ENCODE data around the gene PKP3.
"Not testable (repeated sequence)": the region's sequence is repeated elsewhere in the genome, so short reads cannot be mapped to it uniquely, and the experiment has no call there.

The PKP3 gene

GRCh38 chr11:434496-434895 lies 40.5 kb downstream of the PKP3 start:
- DNase-seq (ENCODE audit: low read depth) = no peak
- no peak for TF ChIP-seq CTCF (IDR thresholded peaks at IDR 0.05; ENCODE audit: low read length, missing control alignments)
- no peak overlapping the region for H3K4me3 ChIP-seq (replicated peaks; ENCODE audit: low read depth, low read length)

GRCh38 chr11:434999-435740 lies 41.2 kb downstream of the PKP3 start:
- not testable (repeated sequence) for DNase-seq (ENCODE audit: low read depth); H3K4me3 ChIP-seq (replicated peaks; ENCODE audit: low read depth, low read length)

GRCh38 chr11:437228-437870 lies 43.3 kb downstream of the PKP3 start:
- no peak for TF ChIP-seq CTCF (IDR thresholded peaks at IDR 0.05; ENCODE audit: low read length, missing control alignments)
- H3K4me3 ChIP-seq (replicated peaks; ENCODE audit: low read depth, low read length) = no peak overlapping the region
- no peak for DNase-seq (ENCODE audit: low read depth)

GRCh38 chr11:438101-438844 lies 44.3 kb downstream of the PKP3 start:
- TF ChIP-seq CTCF (IDR thresholded peaks at IDR 0.05; ENCODE audit: low read length, missing control alignments) = no peak

GRCh38 chr11:439315-440064 lies 45.5 kb downstream of the PKP3 start:
- H3K4me3 ChIP-seq (replicated peaks; ENCODE audit: low read depth, low read length) = no peak overlapping the region
- no peak for DNase-seq (ENCODE audit: low read depth)
- TF ChIP-seq CTCF (IDR thresholded peaks at IDR 0.05; ENCODE audit: low read length, missing control alignments) = no peak

More at GRCh38 chr11:438101-438844, 44.3 kb downstream of the PKP3 start:
- no peak for DNase-seq (ENCODE audit: low read depth)
- H3K4me3 ChIP-seq (replicated peaks; ENCODE audit: low read depth, low read length) = no peak overlapping the region

GRCh38 chr11:440065-441042 lies 46.3 kb downstream of the PKP3 start:
- no peak overlapping the region for H3K4me3 ChIP-seq (replicated peaks; ENCODE audit: low read depth, low read length)
- TF ChIP-seq CTCF (IDR thresholded peaks at IDR 0.05; ENCODE audit: low read length, missing control alignments) = peak; percentile 37
- peak; percentile 45 for DNase-seq (ENCODE audit: low read depth)

Measured in fibroblast of pulmonary artery (primary cell).